Panc1 (cell line): ENCODE measurements around the gene CMTM7. TPM values are rescaled to one million over a fixed set of nuclear protein-coding genes. Genes with fewer than 3 reads are reported as not detected.

ENCODE experiments used
- ATAC-seq: fragments of 200-7000 bp; cut with Tn5 transposase; 2 replicates; pipeline ENCODE4 v1.9.1; 2020; ENCODE audit warnings: mild to moderate bottlenecking, moderate library complexity
- BruUV-seq: library from RNA; stranded (reverse); fragments of 400-500 nt; replicated peaks from 2 replicates; lab custom pipeline; 2021; lab: Mats Ljungman, UMichigan
- CTCF ChIA-PET: fragments of 300-600 bp; sonication (Branson Sonifier 250); formaldehyde crosslinking; loops from one replicate; lab custom pipeline; 2022; ENCODE audit warnings: antibody characterized with exemption; lab: Charles Lee
- POLR2A ChIA-PET: fragments of 300-600 bp; sonication (Branson Sonifier 250); formaldehyde crosslinking; loops from one replicate; lab custom pipeline; 2022; ENCODE audit warnings: antibody characterized with exemption; lab: Charles Lee
- DNase-seq: peaks from one replicate; pipeline ENCODE4 v3.0.0-alpha.2; 2010; ENCODE audit warnings: low read depth, low spot score
- H3K27ac ChIP-seq: 2 replicates; pipeline ENCODE4 v1.5.1; 2011; ENCODE audit warnings: mild to moderate bottlenecking, low read length, inconsistent platforms
- H3K27me3 ChIP-seq: fragments of 200-500 bp; sonication (Bioruptor generic); 2 replicates; pipeline ENCODE4 v1.6.0; 2014; ENCODE audit warnings: low read length, inconsistent platforms; ENCODE audit not compliant: control insufficient read depth, insufficient read depth
- H3K36me3 ChIP-seq: fragments of 200-500 bp; sonication (Bioruptor generic); 2 replicates; pipeline ENCODE4 v1.5.1; 2014; ENCODE audit warnings: inconsistent platforms, mild to moderate bottlenecking, low read length, moderate library complexity; ENCODE audit not compliant: control insufficient read depth, insufficient read depth
- H3K4me1 ChIP-seq: 2 replicates; pipeline ENCODE4 v1.5.1; 2011; ENCODE audit warnings: inconsistent platforms, mild to moderate bottlenecking, low read length, moderate library complexity; ENCODE audit not compliant: control insufficient read depth, insufficient read depth
- H3K4me3 ChIP-seq, 2 experiments: 2 replicates each; pipeline ENCODE4 v1.5.1; 2011 to 2012; ENCODE audit warnings: low read depth in 2 of 2, low read length in 2 of 2, mild to moderate bottlenecking in 2 of 2, inconsistent platforms in 1 of 2, moderate library complexity in 1 of 2
- H3K9me3 ChIP-seq: fragments of 200-500 bp; sonication (Bioruptor generic); 2 replicates; pipeline ENCODE4 v1.5.1; 2014; ENCODE audit warnings: low read depth, mild to moderate bottlenecking, inconsistent platforms, low read length, moderate library complexity; ENCODE audit not compliant: control insufficient read depth, insufficient read depth
- CTCF ChIP-seq: fragments of 450-650 bp; IDR thresholded peaks from 2 replicates; pipeline ENCODE4 v1.5.1; 2017; ENCODE audit warnings: mild to moderate bottlenecking
- POLR2AphosphoS5 ChIP-seq: IDR thresholded peaks from 2 replicates; pipeline ENCODE4 v1.6.1; 2012; ENCODE audit warnings: mild to moderate bottlenecking, low read depth, low read length, moderate library complexity
- REST ChIP-seq, 2 experiments: IDR thresholded peaks; 2 replicates each; pipeline ENCODE4 v1.6.1; 2011 to 2012; ENCODE audit warnings: low read depth in 2 of 2, control low read depth in 1 of 2, low read length in 1 of 2, mild to moderate bottlenecking in 1 of 2, moderate library complexity in 1 of 2; ENCODE audit not compliant: insufficient read depth in 1 of 2
- SIN3A ChIP-seq: IDR thresholded peaks from 2 replicates; pipeline ENCODE4 v1.6.1; 2012; ENCODE audit warnings: low read depth, mild to moderate bottlenecking, low read length, moderate library complexity, borderline replicate concordance; ENCODE audit not compliant: insufficient read depth
- TCF7L2 ChIP-seq: IDR thresholded peaks from 2 replicates; pipeline ENCODE4 v1.6.1; 2011; ENCODE audit warnings: mild to moderate bottlenecking, low read depth, low read length, inconsistent platforms
- in situ Hi-C: cut with HindIII; loops from 2 replicates; pipeline ENCODE4 v1.10.0; 2016; ENCODE audit warnings: low sequenced_read_pairs, low pct_unique_long_range_greater_than_20kb
- intact Hi-C: fragments of 100-400 bp; cut with micrococcal nuclease; formaldehyde crosslinking; loops from one replicate; pipeline ENCODE4 v1.10.0; 2022; ENCODE audit not compliant: unreplicated experiment
- total RNA-seq: library from RNA; stranded (reverse); gene quantifications from one replicate; pipeline ENCODE4 v1.2.1, GENCODE V29; 2021; ENCODE audit not compliant: unreplicated experiment

Gene CMTM7
- total RNA-seq, 1 experiment from 2014 or later = 43.5 TPM

- in situ Hi-C loops (no loop called here), intact Hi-C loops (no loop called here)
- ATAC-seq (peak; percentile 50), DNase-seq (no peak)
- Histone ChIP-seq H3K4me1 (peaks cover 42% of the 10 kb centered on the region), H3K9me3 (peaks cover 6% of the 10 kb centered on the region; the same call in 1 of the 2 replicates), H3K4me3 (no peak overlapping the region), H3K36me3 (no peaks in the 10 kb centered on the region), H3K27ac (peak overlapping the region; percentile 96), H3K27me3 (no peaks in the 10 kb centered on the region)
- TF ChIP-seq POLR2AphosphoS5 (peak; percentile 29; the same call in 1 of the 2 replicates), TCF7L2 (no peak)
- CTCF ChIA-PET = interaction anchor here (1.0 kb wide), 1 partner anchor 16 kb away, joined by 3 read pairs; no protein-coding TSS in a partner anchor
- BruUV-seq = no TSS peak
- POLR2A ChIA-PET = no interaction called here
Measured at GRCh38 chr3:32421991-32422859, 30.6 kb downstream of the CMTM7 start.

- intact Hi-C loops (no loop called here), in situ Hi-C loops (no loop called here)
- CTCF ChIA-PET = interaction anchor here (1.0 kb wide), 1 partner anchor 16 kb away, joined by 3 read pairs; no protein-coding TSS in a partner anchor
- peaks cover 6% of the 10 kb centered on the region; the same call in 1 of the 2 replicates for H3K9me3 ChIP-seq
- TF ChIP-seq CTCF = no peak
- TF ChIP-seq TCF7L2 = no peak
- no peak for TF ChIP-seq POLR2AphosphoS5
- no peak for TF ChIP-seq REST (IDR thresholded peaks at IDR 0.05; ENCODE audit: insufficient read depth in 1 of 2, low read depth in 2 of 2, low read length in 1 of 2)
- no peak for TF ChIP-seq SIN3A
- H3K27me3 ChIP-seq = no peaks in the 10 kb centered on the region
- H3K36me3 ChIP-seq = no peaks in the 10 kb centered on the region
- H3K4me3 ChIP-seq = no peak overlapping the region
- POLR2A ChIA-PET = no interaction called here
- H3K4me1 ChIP-seq = peaks cover 44% of the 10 kb centered on the region
- DNase-seq (no peak), ATAC-seq (no peak)
- peak overlapping the region; percentile 61 for H3K27ac ChIP-seq
- no TSS peak for BruUV-seq
Measured at GRCh38 chr3:32422943-32423342, 31.3 kb downstream of the CMTM7 start.
